RKO (cell line): ENCODE measurements around the gene PLA2G4F.

Source experiments
- DNase-seq: peaks from one replicate; pipeline ENCODE4 v3.0.0-alpha.2; 2016; ENCODE audit warnings: low spot score

Gene PLA2G4F

GRCh38 chr15:42131826-42132806, 24.3 kb downstream of the PLA2G4F start:
- no peak for DNase-seq

DNA sequence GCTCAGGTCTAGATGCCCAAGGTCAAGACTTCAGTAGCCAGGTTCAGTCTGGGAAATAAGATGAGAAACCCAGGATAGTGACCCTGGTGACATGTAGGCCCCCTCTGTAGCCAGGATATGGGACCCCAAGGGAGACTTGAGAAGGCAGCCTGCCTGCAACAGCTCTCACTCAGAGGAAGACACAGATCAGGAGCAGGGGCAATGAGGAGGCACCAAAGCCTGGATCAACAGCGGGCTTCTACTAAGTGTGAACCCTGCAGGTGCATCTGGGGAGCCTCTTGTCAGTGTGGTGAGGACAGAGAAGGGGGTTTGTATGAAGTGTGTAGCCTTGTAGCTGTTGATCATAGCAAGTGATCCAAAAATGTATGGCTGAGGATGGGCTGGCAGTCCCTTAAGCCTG, 25.4 kb downstream of the PLA2G4F start:
- no peak for DNase-seq

GRCh38 chr15:42130246-42130986, 26.0 kb downstream of the PLA2G4F start:
- DNase-seq: no peak

GRCh38 chr15:42129364-42129763, 27.1 kb downstream of the PLA2G4F start:
- DNase-seq: peak; percentile 3

DNA sequence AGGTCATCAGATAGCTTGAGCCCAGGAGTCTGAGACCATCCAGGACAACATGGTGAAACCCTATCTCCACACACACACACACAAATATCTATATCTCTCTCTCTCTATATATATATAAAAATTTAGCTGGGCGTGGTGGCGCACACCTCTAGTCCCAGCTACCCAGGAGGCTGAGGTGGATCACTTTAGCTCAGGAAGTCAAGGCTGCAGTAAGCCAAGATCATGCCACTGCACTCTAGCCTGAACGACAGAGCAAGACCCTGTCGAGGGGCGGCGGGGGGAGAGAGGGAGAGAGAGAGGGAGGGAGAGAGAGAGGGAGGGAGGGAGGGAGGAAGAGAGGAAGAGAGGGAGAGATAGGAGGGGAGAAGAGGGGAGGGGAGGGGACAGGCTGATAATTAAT, 28.0 kb downstream of the PLA2G4F start:
- DNase-seq: no peak

DNA sequence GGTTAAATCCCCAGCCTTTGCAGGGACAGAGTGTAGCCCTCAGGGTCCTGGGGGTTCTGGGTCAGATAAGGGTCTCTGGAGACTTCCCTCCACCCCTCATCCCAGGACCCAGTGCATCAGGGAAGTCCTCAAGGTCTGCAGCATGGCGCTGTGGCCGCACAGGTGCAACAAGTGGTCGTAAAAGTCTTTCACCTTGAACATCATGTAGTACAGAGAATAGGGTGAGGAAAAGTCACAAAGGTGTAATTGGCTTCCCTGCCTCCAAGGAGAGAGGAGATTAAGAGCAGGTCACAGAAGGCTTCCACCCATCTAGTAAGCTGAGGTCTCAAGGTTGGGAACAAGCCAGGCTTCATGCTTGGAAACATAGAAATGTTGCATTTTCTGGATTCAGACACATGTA, 32.9 kb downstream of the PLA2G4F start:
- no peak for DNase-seq

- no peak for DNase-seq
Measured at GRCh38 chr15:42121682-42122081, 34.8 kb downstream of the PLA2G4F start.

DNA sequence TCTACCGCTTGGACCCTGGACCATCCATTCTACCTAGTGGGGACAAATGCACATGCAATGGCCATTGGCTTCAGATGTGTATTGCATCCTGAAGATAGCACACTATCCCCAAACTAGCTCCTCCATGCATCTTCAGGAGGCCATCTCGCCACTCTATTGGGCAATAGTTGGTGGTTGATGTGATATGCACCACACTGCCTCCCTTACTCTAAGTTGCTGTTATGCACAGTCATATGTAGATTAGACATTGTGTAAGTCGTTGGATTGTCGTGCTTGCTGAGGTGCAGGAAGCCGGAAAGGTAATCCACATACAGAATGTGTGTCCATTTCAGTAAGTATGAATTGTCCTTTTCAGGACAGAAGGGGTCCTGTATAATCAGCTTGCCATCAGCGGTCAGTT, 35.4 kb downstream of the PLA2G4F start:
- no peak for DNase-seq

DNA sequence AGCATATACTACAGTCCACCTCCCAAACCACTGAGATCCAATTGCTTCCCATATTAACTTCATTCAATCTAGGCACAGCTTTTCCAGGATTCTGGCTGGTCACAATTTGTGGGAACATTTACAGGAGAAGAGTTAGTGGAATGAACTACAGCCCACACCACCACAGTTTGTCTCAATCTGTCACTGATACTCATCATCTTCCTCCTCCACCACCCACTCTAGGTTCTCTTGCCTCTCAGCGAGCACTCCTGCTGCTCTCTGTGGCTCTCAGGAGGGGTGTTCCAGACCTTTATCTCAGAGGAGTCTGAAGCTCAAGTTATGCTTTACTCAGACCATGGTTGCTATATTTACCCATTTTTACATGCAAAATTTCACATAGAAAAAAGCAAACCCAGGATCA, 36.2 kb downstream of the PLA2G4F start:
- DNase-seq: no peak

DNA sequence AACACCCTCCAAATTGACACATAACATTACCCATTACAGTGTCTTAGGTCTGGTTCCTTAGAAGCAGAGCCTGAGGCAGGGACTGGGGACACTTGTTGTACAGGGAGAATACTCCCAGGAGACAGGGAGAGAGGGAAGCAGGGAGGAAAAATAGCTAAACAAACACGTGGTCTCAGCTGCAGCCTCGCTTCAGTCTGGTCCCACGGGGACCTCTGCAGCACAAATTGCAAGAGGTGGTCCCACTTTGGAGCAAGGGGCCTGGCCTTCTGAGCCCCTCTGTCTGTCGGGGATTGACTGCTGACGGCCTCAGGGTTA, 37.0 kb downstream of the PLA2G4F start:
- DNase-seq: no peak

DNA sequence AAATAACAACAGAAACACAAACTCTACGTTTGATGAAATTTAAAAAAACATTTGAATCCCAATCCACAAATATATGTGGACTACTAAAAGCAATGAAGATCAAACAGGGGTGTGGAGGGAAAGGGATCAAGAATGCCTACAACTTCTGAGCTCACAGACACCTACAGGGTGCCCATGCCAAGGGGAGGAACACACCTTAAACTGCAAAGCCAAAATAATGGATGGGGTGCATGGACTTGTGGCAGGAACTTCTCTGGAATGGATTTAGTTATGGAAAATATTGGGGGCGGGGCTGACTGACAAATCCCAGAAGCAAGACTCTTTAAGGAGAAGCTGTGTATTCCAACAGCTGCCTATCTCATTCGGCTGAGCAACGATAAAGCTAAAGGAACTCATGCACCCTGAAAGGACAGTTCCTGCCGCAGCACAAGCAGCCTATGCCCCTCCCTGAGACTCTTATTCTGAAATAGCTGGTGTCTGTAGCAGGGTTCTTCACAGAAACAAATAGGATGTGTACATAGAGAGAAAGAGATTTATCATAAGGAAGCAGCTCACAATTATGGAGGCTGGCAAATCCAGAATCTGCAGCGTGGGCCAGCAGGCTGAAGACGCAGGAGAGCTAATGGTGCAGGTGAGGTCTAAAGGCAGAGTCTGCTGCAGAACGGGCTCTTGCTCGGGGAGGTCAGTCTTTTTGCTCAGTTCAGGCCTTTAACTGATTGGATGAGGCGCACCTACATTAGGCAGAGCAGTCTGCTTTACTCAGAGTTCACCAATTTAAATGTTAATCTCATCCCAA, 37.6 kb downstream of the PLA2G4F start:
- no peak for DNase-seq

GRCh38 chr15:42111924-42112323, 44.5 kb downstream of the PLA2G4F start:
- no peak for DNase-seq

- DNase-seq: no peak
Measured at GRCh38 chr15:42110367-42110766, 46.1 kb downstream of the PLA2G4F start.

DNA sequence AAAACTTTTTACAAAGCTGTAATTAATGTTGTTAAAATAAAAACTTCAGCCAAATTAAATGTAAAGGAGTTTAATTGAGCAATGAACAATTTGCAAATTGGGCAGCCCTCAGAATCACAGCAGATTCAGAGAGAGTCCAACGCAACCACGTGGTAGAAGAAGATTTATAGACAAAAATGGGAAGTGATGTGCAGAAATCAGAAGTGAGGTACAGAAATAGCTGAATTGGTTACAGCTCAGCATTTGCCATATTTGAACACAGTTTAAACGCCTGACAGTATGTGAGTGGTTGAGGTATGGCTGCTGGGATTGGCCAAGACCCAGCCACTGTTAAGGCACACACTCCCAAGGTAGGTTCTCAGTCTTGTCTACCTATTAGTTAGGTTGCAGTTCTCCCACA, 47.6 kb downstream of the PLA2G4F start:
- no peak for DNase-seq

DNA sequence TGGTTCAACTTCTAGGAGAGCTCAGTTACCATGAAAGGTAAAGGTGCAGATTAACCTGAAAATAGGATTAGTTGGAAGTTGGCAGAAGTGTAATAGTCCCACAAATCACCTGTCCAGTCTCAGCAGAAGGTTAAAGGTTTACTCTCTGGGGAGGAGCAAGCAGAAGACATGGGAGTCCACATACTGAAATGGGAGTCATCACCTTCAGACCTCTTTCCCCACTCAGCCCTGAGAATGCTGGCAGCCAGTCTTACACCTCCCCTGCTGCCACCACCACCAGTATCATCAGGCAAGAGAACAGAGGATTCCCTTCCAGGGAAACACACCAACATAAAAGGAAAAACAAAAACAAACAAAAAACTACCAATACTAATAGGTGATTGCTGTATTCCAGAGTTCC, 48.2 kb downstream of the PLA2G4F start:
- no peak for DNase-seq

- no peak for DNase-seq
Measured at GRCh38 chr15:42107473-42107872, 49.0 kb downstream of the PLA2G4F start.

DNA sequence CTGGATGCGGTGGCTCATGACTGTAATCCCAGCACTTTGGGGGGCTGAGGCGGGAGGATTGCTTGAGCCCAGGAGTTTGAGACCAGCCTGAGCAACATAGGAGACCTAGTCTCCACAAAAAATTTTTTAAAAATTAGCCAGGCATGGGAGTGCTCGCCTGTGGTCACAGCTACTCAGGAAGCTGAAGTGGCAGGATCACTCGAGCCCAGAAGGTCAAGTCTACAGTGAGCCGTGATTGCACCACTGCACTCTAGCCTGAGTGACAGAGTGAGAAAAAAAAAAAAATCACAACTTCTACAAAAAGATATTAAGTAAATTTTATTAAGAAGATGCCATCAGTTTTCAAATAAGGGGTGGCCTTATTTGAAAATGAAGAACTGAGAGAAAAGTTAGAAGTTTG, 50.1 kb downstream of the PLA2G4F start:
- no peak for DNase-seq

DNA sequence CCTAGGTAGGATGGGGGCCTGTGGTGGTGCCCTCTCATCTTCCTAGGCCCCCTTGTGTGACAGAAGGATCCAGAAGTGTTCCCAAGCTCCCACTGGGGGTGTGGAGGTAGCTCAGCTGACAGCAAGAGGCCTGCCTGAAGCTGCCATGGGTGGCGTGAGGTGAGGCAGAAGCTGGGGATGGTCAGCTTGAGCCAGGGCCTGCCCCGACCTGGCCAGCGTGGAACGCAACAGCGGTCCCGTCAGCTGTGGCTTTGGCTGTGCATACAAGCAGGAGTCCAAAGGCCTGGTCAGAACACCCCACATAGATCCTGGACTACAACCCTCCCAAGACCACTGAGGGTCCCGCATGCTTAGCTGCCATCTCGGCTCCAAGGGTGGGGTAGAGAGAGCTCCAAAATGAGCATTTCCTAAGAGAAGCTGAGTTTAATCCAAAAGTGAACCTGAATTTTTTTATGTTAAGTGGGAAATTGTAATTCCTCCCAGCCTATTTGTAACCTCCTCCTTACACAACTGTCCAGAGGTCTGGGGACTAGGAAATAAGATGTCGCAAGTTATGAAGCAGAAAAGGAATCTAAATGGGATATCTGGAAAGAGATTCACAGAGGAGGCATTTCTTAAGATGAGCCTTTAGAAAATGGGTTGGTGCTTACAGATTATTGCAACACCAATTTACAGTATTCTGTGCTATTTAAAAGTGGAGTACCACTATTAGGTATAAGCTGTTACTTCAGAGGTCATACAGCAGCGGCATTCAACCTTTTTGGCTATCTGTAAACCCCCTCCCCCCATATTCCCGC, 52.1 kb downstream of the PLA2G4F start:
- no peak for DNase-seq

GRCh38 chr15:42102646-42103235, 53.7 kb downstream of the PLA2G4F start:
- DNase-seq: no peak

GRCh38 chr15:42101861-42102260, 54.6 kb downstream of the PLA2G4F start:
- no peak for DNase-seq
